ENCODE measurements around the gene DNAJB4.
"Not testable (repeated sequence)": the region's sequence is repeated elsewhere in the genome, so short reads cannot be mapped to it uniquely, and the experiment has no call there.

DNAJB4 gene

GRCh38 chr1:77972080-77972479, 32.7 kb upstream of the DNAJB4 start:
- DNase-seq (ENCODE audit: low read depth, low spot score), result no peak
- H3K9ac ChIP-seq (ENCODE audit: insufficient read length), result no peak overlapping the region
- no peak overlapping the region for H3K4me3 ChIP-seq
- peaks cover 91% of the 10 kb centered on the region for H3K36me3 ChIP-seq (ENCODE audit: insufficient read depth, low read length)
- TF ChIP-seq FOXP2 (optimal IDR thresholded peaks at IDR 0.05; ENCODE audit: control extremely low read depth, extremely low read length, insufficient read depth) (no peak), POLR2AphosphoS5 (IDR thresholded peaks at IDR 0.05; ENCODE audit: borderline replicate concordance, low read depth, low read length) (no peak), EZH2 (IDR thresholded peaks at IDR 0.05) (no peak)
- H3K27ac ChIP-seq, result peak overlapping the region; percentile 16; the same call in 1 of the 2 replicates
- H3K9me3 ChIP-seq (ENCODE audit: low read depth, low read length), result no peaks in the 10 kb centered on the region

- Histone ChIP-seq H3K4me3 (peak overlapping the region; percentile 94), H3K9ac (ENCODE audit: insufficient read length) (no peak overlapping the region), H3K27ac (no peak overlapping the region), H3K9me3 (ENCODE audit: low read depth, low read length) (no peaks in the 10 kb centered on the region), H3K36me3 (ENCODE audit: insufficient read depth, low read length) (peaks cover 68% of the 10 kb centered on the region)
- no peak for DNase-seq (ENCODE audit: low read depth, low spot score)
- no peak for TF ChIP-seq POLR2AphosphoS5 (IDR thresholded peaks at IDR 0.05; ENCODE audit: borderline replicate concordance, low read depth, low read length)
- TF ChIP-seq EZH2 (IDR thresholded peaks at IDR 0.05), result no peak
- no peak for TF ChIP-seq FOXP2 (optimal IDR thresholded peaks at IDR 0.05; ENCODE audit: control extremely low read depth, extremely low read length, insufficient read depth)
Observed at GRCh38 chr1:77975386-77975785, 29.4 kb upstream of the DNAJB4 start.

GRCh38 chr1:77975907-77976306, 28.8 kb upstream of the DNAJB4 start:
- DNase-seq (ENCODE audit: low read depth, low spot score), result no peak
- TF ChIP-seq FOXP2 (optimal IDR thresholded peaks at IDR 0.05; ENCODE audit: control extremely low read depth, extremely low read length, insufficient read depth) (no peak), POLR2AphosphoS5 (IDR thresholded peaks at IDR 0.05; ENCODE audit: borderline replicate concordance, low read depth, low read length) (no peak), EZH2 (IDR thresholded peaks at IDR 0.05) (no peak)
- H3K27ac ChIP-seq, result no peak overlapping the region
- peaks cover 62% of the 10 kb centered on the region for H3K36me3 ChIP-seq (ENCODE audit: insufficient read depth, low read length)
- peak overlapping the region; percentile 27 for H3K9ac ChIP-seq (ENCODE audit: insufficient read length)
- peak overlapping the region; percentile 94 for H3K4me3 ChIP-seq
- no peaks in the 10 kb centered on the region for H3K9me3 ChIP-seq (ENCODE audit: low read depth, low read length)

GRCh38 chr1:77976433-77977076, 28.2 kb upstream of the DNAJB4 start:
- Histone ChIP-seq H3K27ac (0 out of 2 replicates have a peak overlapping the region, but pooled peaks have one; percentile 1), H3K9ac (ENCODE audit: insufficient read length) (peak overlapping the region; percentile 27), H3K4me3 (peak overlapping the region; percentile 94), H3K9me3 (ENCODE audit: low read depth, low read length) (no peaks in the 10 kb centered on the region), H3K36me3 (ENCODE audit: insufficient read depth, low read length) (peaks cover 59% of the 10 kb centered on the region)
- DNase-seq (ENCODE audit: low read depth, low spot score), result no peak
- TF ChIP-seq EZH2 (IDR thresholded peaks at IDR 0.05) (no peak), POLR2AphosphoS5 (IDR thresholded peaks at IDR 0.05; ENCODE audit: borderline replicate concordance, low read depth, low read length) (no peak), FOXP2 (optimal IDR thresholded peaks at IDR 0.05; ENCODE audit: control extremely low read depth, extremely low read length, insufficient read depth) (no peak)

- Histone ChIP-seq H3K9me3 (ENCODE audit: low read depth, low read length) (no peaks in the 10 kb centered on the region), H3K27ac (peak overlapping the region; percentile 97), H3K4me3 (peak overlapping the region; percentile 94), H3K36me3 (ENCODE audit: insufficient read depth, low read length) (peaks cover 50% of the 10 kb centered on the region), H3K9ac (ENCODE audit: insufficient read length) (peak overlapping the region; percentile 99)
- TF ChIP-seq FOXP2 (optimal IDR thresholded peaks at IDR 0.05; ENCODE audit: control extremely low read depth, extremely low read length, insufficient read depth), result no peak
- no peak for TF ChIP-seq EZH2 (IDR thresholded peaks at IDR 0.05)
- TF ChIP-seq POLR2AphosphoS5 (IDR thresholded peaks at IDR 0.05; ENCODE audit: borderline replicate concordance, low read depth, low read length), result no peak
- DNase-seq (ENCODE audit: low read depth, low spot score), result no peak
Observed at GRCh38 chr1:77977989-77978292, 26.8 kb upstream of the DNAJB4 start.

- Histone ChIP-seq H3K9ac (ENCODE audit: insufficient read length) (peak overlapping the region; percentile 99), H3K36me3 (ENCODE audit: insufficient read depth, low read length) (peaks cover 49% of the 10 kb centered on the region), H3K9me3 (ENCODE audit: low read depth, low read length) (no peaks in the 10 kb centered on the region), H3K27ac (peak overlapping the region; percentile 97), H3K4me3 (peak overlapping the region; percentile 94)
- peak; percentile 70 for DNase-seq (ENCODE audit: low read depth, low spot score)
- TF ChIP-seq POLR2AphosphoS5 (IDR thresholded peaks at IDR 0.05; ENCODE audit: borderline replicate concordance, low read depth, low read length) (peak; percentile 43; the same call in 1 of the 2 replicates), FOXP2 (optimal IDR thresholded peaks at IDR 0.05; ENCODE audit: control extremely low read depth, extremely low read length, insufficient read depth) (no peak)
Observed at GRCh38 chr1:77978293-77978968, 26.3 kb upstream of the DNAJB4 start.

- peak; percentile 99 for TF ChIP-seq POLR2AphosphoS5 (IDR thresholded peaks at IDR 0.05; ENCODE audit: borderline replicate concordance, low read depth, low read length)
- TF ChIP-seq FOXP2 (optimal IDR thresholded peaks at IDR 0.05; ENCODE audit: control extremely low read depth, extremely low read length, insufficient read depth), result peak; percentile 71
- no peak for TF ChIP-seq EZH2 (IDR thresholded peaks at IDR 0.05)
- DNase-seq (ENCODE audit: low read depth, low spot score), result peak; percentile 99
- Histone ChIP-seq H3K9me3 (ENCODE audit: low read depth, low read length) (no peaks in the 10 kb centered on the region), H3K36me3 (ENCODE audit: insufficient read depth, low read length) (peaks cover 49% of the 10 kb centered on the region), H3K4me3 (peak within 1 kb of the TSS; percentile 94), H3K9ac (ENCODE audit: insufficient read length) (peak within 1 kb of the TSS; percentile 99), H3K27ac (peak within 1 kb of the TSS; percentile 97)
Observed at GRCh38 chr1:77978969-77979876, 25.5 kb upstream of the DNAJB4 start, which contains the start of gene FUBP1. Gene FUBP1 (minus strand): TSS chr1:77979072. CDS start chr1:77979004, 68 bp downstream.

GRCh38 chr1:77983352-77983996, 21.3 kb upstream of the DNAJB4 start:
- not testable (repeated sequence) for H3K9ac ChIP-seq (ENCODE audit: insufficient read length); H3K27ac ChIP-seq; H3K9me3 ChIP-seq (ENCODE audit: low read depth, low read length); DNase-seq (ENCODE audit: low read depth, low spot score); H3K4me3 ChIP-seq
- H3K36me3 ChIP-seq (ENCODE audit: insufficient read depth, low read length), result peaks cover 12% of the 10 kb centered on the region
